ENCODE data around the gene SLC5A2.

SLC5A2 gene

DNA sequence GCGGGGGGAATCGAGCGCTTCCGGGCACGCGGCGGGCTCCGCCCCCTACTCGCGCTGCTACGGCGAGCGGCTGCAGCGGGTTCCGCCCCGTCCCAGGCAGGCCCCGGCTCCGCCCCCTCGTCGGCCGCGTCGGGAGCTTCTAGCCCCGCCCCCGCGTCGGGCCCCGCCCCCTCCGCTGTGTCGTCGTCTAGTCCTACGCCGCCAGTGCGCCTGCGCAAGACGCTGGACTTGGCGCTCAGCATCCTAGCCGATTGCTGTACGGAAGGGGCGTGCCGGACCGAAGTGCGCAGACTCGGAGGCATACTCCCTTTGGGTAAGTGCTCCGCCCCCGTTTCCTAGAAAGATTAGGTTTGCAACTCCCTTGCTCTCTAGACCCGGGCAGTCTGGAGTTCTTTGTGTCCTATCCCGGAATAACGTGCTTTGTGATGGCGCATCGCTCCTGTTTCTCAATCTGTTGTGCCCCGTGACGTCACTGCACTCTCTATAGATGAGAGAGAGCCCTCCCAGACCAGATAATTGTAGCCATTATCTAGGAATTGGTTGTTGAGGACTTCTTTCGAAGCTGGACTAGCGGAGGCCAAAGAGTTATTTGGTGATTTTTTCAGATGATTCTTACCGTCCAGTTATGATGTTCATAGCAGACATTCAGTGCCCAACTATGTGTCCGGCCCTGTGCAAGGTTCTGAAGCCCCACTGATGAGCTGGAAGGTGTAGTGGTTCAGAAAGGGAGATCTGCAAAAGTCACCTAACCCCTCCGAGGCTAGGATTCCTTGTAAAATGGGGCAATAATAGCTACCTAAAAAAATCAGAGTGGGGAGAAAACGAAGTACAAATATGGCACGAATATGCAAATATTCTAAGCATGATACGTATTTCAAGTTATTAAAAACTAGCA lies 23.0 kb upstream of the SLC5A2 start:
- DNase-seq (ENCODE audit: low read depth in 2 of 2): peak; percentile 100
- TF ChIP-seq, protein P1, sequence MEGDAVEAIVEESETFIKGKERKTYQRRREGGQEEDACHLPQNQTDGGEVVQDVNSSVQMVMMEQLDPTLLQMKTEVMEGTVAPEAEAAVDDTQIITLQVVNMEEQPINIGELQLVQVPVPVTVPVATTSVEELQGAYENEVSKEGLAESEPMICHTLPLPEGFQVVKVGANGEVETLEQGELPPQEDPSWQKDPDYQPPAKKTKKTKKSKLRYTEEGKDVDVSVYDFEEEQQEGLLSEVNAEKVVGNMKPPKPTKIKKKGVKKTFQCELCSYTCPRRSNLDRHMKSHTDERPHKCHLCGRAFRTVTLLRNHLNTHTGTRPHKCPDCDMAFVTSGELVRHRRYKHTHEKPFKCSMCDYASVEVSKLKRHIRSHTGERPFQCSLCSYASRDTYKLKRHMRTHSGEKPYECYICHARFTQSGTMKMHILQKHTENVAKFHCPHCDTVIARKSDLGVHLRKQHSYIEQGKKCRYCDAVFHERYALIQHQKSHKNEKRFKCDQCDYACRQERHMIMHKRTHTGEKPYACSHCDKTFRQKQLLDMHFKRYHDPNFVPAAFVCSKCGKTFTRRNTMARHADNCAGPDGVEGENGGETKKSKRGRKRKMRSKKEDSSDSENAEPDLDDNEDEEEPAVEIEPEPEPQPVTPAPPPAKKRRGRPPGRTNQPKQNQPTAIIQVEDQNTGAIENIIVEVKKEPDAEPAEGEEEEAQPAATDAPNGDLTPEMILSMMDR (IDR thresholded peaks at IDR 0.05; ENCODE audit: low read depth, low read length): no peak
- H3K4me3 ChIP-seq (replicated peaks in 1 of 2; ENCODE audit: low read depth in 2 of 2, low read length in 2 of 2): peak overlapping the region; percentile 81 to 82

DNA sequence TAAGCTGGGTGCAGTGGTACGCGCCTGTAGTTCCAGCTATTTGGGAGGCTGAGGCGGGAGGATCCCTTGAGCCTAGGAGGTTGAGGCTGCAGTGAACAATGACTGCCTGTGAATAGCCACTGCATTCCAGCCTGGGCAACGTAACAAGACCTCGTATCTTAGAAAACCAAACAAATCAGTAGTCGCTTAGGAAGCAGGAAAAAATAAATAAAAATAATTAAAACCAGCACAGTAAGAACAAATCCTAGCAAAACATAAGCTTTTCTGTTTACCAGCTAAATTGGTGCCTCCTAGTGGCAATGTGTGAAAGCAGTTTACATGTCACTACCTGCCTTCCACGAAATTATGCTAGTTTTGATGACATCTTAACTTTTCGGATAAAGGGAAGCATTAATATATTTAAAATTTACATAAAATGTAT lies 22.3 kb upstream of the SLC5A2 start:
- DNase-seq (ENCODE audit: low read depth in 2 of 2): peak; percentile 74 to 75
- TF ChIP-seq, protein P1 (IDR thresholded peaks at IDR 0.05; ENCODE audit: low read depth, low read length): peak; percentile 73
- H3K4me3 ChIP-seq (replicated peaks in 1 of 2; ENCODE audit: low read depth in 2 of 2, low read length in 2 of 2): peak overlapping the region; percentile 45 to 49

DNA sequence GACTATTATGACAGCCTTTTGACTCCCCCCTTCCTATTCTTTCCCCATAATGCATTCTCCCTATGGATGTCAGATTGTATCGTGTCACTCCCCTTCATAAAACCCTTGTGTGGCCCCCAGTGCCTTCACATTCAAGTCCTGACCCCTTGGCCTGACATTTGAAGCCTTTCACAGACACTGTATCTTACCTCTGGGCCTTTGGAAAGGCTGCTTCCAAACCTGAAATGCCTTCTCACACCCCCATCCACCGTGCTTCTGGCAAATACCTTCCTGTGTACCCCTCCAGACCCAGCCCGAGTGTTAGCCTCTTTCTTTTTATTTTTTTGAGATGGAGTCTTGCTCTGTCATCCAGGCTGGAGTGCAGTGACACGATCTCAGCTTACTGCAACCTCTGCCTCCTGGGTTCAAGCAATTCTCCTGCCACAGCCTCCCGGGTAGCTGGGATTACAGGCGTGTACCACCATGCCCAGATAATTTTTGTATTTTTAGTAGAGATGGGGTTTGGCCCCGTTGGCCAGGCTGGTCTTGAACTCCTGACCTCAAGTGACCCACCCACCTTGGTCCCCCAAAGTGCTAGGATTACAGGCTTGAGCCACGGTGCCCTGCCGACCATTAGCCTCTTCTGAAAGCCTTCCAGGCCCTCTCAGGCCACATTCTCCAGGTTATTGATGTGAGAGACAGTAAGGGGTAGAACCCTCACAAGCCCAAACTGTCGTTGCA lies 21.6 kb upstream of the SLC5A2 start:
- no peak overlapping the region for H3K4me3 ChIP-seq (replicated peaks in 1 of 2; ENCODE audit: low read depth in 2 of 2, low read length in 2 of 2)
- TF ChIP-seq, protein P1 (IDR thresholded peaks at IDR 0.05; ENCODE audit: low read depth, low read length): no peak
- no peak for DNase-seq (ENCODE audit: low read depth in 2 of 2)

DNA sequence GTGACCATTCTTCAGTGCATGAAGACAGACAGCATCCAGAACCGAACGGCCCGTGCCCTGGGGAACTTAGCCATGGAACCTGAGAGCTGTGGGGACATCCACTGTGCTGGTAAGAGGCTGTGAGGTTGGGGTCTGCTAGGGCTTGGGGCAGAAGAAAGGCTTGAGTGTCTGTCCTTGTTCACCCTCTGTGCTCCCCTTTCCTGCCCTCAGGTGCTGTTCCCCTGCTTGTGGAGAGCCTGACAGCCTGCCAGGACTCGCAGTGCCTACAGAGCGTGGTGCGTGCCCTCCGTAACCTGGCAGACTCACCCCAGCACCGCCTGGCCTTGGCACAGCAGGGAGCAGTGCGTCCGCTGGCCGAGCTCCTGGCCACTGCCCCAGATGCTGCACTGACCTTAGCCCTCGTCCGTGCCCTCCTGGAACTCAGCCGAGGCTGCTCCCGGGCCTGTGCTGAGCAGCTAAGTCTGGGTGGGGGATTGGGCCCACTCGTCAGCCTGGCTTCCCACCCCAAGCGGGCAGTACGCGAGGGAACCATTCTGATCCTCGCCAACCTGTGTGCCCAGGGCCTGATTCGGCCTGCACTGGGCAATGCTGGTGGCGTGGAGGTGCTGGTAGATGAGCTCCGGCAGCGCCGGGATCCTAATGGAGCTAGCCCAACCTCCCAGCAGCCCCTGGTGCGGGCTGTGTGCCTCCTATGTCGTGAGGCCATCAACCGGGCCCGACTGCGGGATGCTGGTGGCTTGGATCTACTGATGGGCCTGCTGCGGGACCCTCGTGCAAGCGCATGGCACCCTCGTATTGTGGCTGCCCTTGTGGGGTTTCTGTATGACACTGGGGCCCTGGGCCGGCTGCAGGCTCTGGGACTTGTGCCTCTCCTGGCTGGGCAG lies 20.8 kb upstream of the SLC5A2 start:
- no peak overlapping the region for H3K4me3 ChIP-seq (replicated peaks in 1 of 2; ENCODE audit: low read depth in 2 of 2, low read length in 2 of 2)
- TF ChIP-seq, protein P1 (IDR thresholded peaks at IDR 0.05; ENCODE audit: low read depth, low read length): no peak
- DNase-seq (ENCODE audit: low read depth in 2 of 2): no peak

DNA sequence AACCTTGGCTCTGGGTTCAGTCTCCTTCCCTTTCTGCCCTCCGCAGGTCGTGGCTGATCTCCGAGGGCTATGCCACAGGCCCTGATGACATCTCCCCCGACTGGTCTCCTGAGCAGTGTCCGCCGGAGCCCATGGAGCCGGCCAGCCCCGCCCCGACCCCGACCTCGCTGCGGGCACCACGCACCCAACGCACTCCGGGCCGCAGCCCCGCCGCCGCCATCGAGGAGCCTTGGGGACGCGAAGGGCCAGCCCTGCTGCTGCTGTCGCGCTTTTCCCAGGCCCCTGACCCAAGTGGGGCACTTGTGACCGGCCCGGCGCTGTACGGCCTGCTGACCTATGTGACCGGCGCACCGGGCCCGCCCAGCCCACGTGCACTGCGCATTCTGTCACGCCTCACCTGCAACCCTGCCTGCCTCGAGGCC lies 18.6 kb upstream of the SLC5A2 start:
- TF ChIP-seq, protein P1 (IDR thresholded peaks at IDR 0.05; ENCODE audit: low read depth, low read length): no peak
- no peak for DNase-seq (ENCODE audit: low read depth in 2 of 2)
- no peak overlapping the region for H3K4me3 ChIP-seq (replicated peaks in 1 of 2; ENCODE audit: low read depth in 2 of 2, low read length in 2 of 2)

DNA sequence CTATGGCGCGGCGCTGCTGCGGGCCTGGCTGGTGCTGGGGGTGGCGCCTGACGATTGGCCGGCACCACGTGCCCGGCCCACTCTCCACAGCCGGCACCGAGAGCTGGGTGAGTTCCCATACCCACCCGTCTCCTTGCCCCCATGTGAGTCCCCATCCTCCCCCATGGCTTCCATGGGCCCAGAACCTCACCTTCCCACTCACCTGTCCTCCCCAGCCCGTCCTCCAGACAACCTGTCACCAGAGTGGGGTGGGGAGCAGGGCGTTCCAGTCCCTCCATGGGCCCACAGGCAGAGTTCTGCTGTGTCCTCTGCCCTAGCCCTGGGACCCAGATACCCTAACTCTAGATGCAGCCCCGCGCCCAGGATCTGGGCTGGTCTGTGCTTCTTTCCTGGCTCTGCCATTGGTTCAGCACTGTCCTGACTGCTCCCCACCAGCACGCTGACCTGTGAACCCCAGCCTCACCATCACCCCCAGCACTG lies 18.1 kb upstream of the SLC5A2 start:
- H3K4me3 ChIP-seq (replicated peaks in 1 of 2; ENCODE audit: low read depth in 2 of 2, low read length in 2 of 2): no peak overlapping the region
- TF ChIP-seq, protein P1 (IDR thresholded peaks at IDR 0.05; ENCODE audit: low read depth, low read length): no peak
- no peak for DNase-seq (ENCODE audit: low read depth in 2 of 2)
